ENCODE results near the gene ETV3. TPM values are rescaled to one million over a fixed set of nuclear protein-coding genes. Genes with fewer than 3 reads are reported as not detected.
"Not testable (repeated sequence)": the region's sequence is repeated elsewhere in the genome, so short reads cannot be mapped to it uniquely, and the experiment has no call there.

The ETV3 gene
- polyA plus RNA-seq, 2 donors = 9.3 to 9.4 TPM

- WGBS, 2 donors = 71 to 75% methylated on average over 3 of the region's 3 CpGs
These were observed 38.6 kb downstream of the ETV3 start, which contains the start of gene ETV3L for GRCh38 chr1:157099633-157100009. Gene ETV3L (minus strand): TSS chr1:157099808. CDS start chr1:157099523, 285 bp downstream.

GRCh38 chr1:157098987-157099632 lies 39.1 kb downstream of the ETV3 start:
- H3K27me3 ChIP-seq (ENCODE audit: control insufficient read depth in 1 of 2, insufficient read depth in 2 of 2, low read length in 2 of 2); H3K9me3 ChIP-seq (ENCODE audit: control insufficient read depth in 2 of 2, insufficient read depth in 1 of 2, low read depth in 1 of 2, low read length in 1 of 2); H3K36me3 ChIP-seq (ENCODE audit: control insufficient read depth in 2 of 2, insufficient read depth in 2 of 2, low read length in 1 of 2); H3K27ac ChIP-seq (ENCODE audit: low read depth in 2 of 2, low read length in 1 of 2); H3K4me1 ChIP-seq (ENCODE audit: control insufficient read depth in 2 of 2, insufficient read depth in 2 of 2, low read length in 1 of 2); H3K4me3 ChIP-seq (ENCODE audit: low read depth in 1 of 2, low read length in 2 of 2): not testable (repeated sequence)
- 84 to 86% methylated on average over 12 to 16 of the region's 17 CpGs for WGBS, 2 donors

More at GRCh38 chr1:157099633-157100009, 38.6 kb downstream of the ETV3 start, which contains the start of gene ETV3L:
- Histone ChIP-seq H3K27ac (ENCODE audit: low read depth in 2 of 2, low read length in 1 of 2) (no peak within 1 kb of the TSS), H3K9me3 (ENCODE audit: control insufficient read depth in 2 of 2, insufficient read depth in 1 of 2, low read depth in 1 of 2, low read length in 1 of 2) (no peaks in the 10 kb centered on the region), H3K27me3 (ENCODE audit: control insufficient read depth in 1 of 2, insufficient read depth in 2 of 2, low read length in 2 of 2) (no peaks in the 10 kb centered on the region), H3K36me3 (ENCODE audit: control insufficient read depth in 2 of 2, insufficient read depth in 2 of 2, low read length in 1 of 2) (no peaks in the 10 kb centered on the region), H3K4me1 (ENCODE audit: control insufficient read depth in 2 of 2, insufficient read depth in 2 of 2, low read length in 1 of 2) (peaks cover 0 to 2% of the 10 kb centered on the region in 2 donors), H3K4me3 (ENCODE audit: low read depth in 1 of 2, low read length in 2 of 2) (no peak within 1 kb of the TSS)

- Histone ChIP-seq H3K27ac (ENCODE audit: low read depth in 2 of 2, low read length in 1 of 2) (no peak overlapping the region), H3K27me3 (ENCODE audit: control insufficient read depth in 1 of 2, insufficient read depth in 2 of 2, low read length in 2 of 2) (no peaks in the 10 kb centered on the region), H3K9me3 (ENCODE audit: control insufficient read depth in 2 of 2, insufficient read depth in 1 of 2, low read depth in 1 of 2, low read length in 1 of 2) (no peaks in the 10 kb centered on the region), H3K36me3 (ENCODE audit: control insufficient read depth in 2 of 2, insufficient read depth in 2 of 2, low read length in 1 of 2) (no peaks in the 10 kb centered on the region), H3K4me3 (ENCODE audit: low read depth in 1 of 2, low read length in 2 of 2) (no peak overlapping the region), H3K4me1 (ENCODE audit: control insufficient read depth in 2 of 2, insufficient read depth in 2 of 2, low read length in 1 of 2) (peaks cover 0 to 2% of the 10 kb centered on the region in 2 donors)
- 88 to 90% methylated on average over 9 of the region's 9 CpGs for WGBS, 2 donors
These were observed 39.7 kb downstream of the ETV3 start for GRCh38 chr1:157098519-157098918.

- Histone ChIP-seq H3K27ac (ENCODE audit: low read depth in 2 of 2, low read length in 1 of 2) (no peak overlapping the region), H3K4me1 (ENCODE audit: control insufficient read depth in 2 of 2, insufficient read depth in 2 of 2, low read length in 1 of 2) (peaks cover 0 to 2% of the 10 kb centered on the region in 2 donors), H3K27me3 (ENCODE audit: control insufficient read depth in 1 of 2, insufficient read depth in 2 of 2, low read length in 2 of 2) (no peaks in the 10 kb centered on the region), H3K9me3 (ENCODE audit: control insufficient read depth in 2 of 2, insufficient read depth in 1 of 2, low read depth in 1 of 2, low read length in 1 of 2) (no peaks in the 10 kb centered on the region), H3K36me3 (ENCODE audit: control insufficient read depth in 2 of 2, insufficient read depth in 2 of 2, low read length in 1 of 2) (no peaks in the 10 kb centered on the region), H3K4me3 (ENCODE audit: low read depth in 1 of 2, low read length in 2 of 2) (no peak overlapping the region)
- 76 to 81% methylated on average over 6 of the region's 6 CpGs for WGBS, 2 donors
These were observed 40.5 kb downstream of the ETV3 start for GRCh38 chr1:157097692-157098091.

- WGBS, 2 donors = 85 to 87% methylated on average over 6 of the region's 6 CpGs
- Histone ChIP-seq H3K4me3 (ENCODE audit: low read depth in 1 of 2, low read length in 2 of 2) (no peak overlapping the region), H3K4me1 (ENCODE audit: control insufficient read depth in 2 of 2, insufficient read depth in 2 of 2, low read length in 1 of 2) (peaks cover 0 to 2% of the 10 kb centered on the region in 2 donors), H3K27ac (ENCODE audit: low read depth in 2 of 2, low read length in 1 of 2) (no peak overlapping the region), H3K9me3 (ENCODE audit: control insufficient read depth in 2 of 2, insufficient read depth in 1 of 2, low read depth in 1 of 2, low read length in 1 of 2) (no peaks in the 10 kb centered on the region), H3K27me3 (ENCODE audit: control insufficient read depth in 1 of 2, insufficient read depth in 2 of 2, low read length in 2 of 2) (no peaks in the 10 kb centered on the region), H3K36me3 (ENCODE audit: control insufficient read depth in 2 of 2, insufficient read depth in 2 of 2, low read length in 1 of 2) (no peaks in the 10 kb centered on the region)
These were observed 41.3 kb downstream of the ETV3 start for GRCh38 chr1:157096881-157097280.

GRCh38 chr1:157095551-157095950 lies 42.6 kb downstream of the ETV3 start:
- no peak overlapping the region for H3K27ac ChIP-seq (ENCODE audit: low read depth in 2 of 2, low read length in 1 of 2)
- no peak overlapping the region for H3K4me3 ChIP-seq (ENCODE audit: low read depth in 1 of 2, low read length in 2 of 2)
- 57 to 64% methylated on average over 2 of the region's 2 CpGs for WGBS, 2 donors
- no peaks in the 10 kb centered on the region for H3K36me3 ChIP-seq (ENCODE audit: control insufficient read depth in 2 of 2, insufficient read depth in 2 of 2, low read length in 1 of 2)
- no peaks in the 10 kb centered on the region for H3K27me3 ChIP-seq (ENCODE audit: control insufficient read depth in 1 of 2, insufficient read depth in 2 of 2, low read length in 2 of 2)
- H3K9me3 ChIP-seq (ENCODE audit: control insufficient read depth in 2 of 2, insufficient read depth in 1 of 2, low read depth in 1 of 2, low read length in 1 of 2) = no peaks in the 10 kb centered on the region
- H3K4me1 ChIP-seq (ENCODE audit: control insufficient read depth in 2 of 2, insufficient read depth in 2 of 2, low read length in 1 of 2) = peaks cover 0 to 2% of the 10 kb centered on the region in 2 donors

GRCh38 chr1:157095091-157095490 lies 43.1 kb downstream of the ETV3 start:
- H3K27me3 ChIP-seq (ENCODE audit: control insufficient read depth in 1 of 2, insufficient read depth in 2 of 2, low read length in 2 of 2) = no peaks in the 10 kb centered on the region
- WGBS, 2 donors = 40 to 42% methylated on average over 4 of the region's 4 CpGs
- no peak overlapping the region for H3K4me3 ChIP-seq (ENCODE audit: low read depth in 1 of 2, low read length in 2 of 2)
- no peaks in the 10 kb centered on the region for H3K9me3 ChIP-seq (ENCODE audit: control insufficient read depth in 2 of 2, insufficient read depth in 1 of 2, low read depth in 1 of 2, low read length in 1 of 2)
- no peak overlapping the region for H3K27ac ChIP-seq (ENCODE audit: low read depth in 2 of 2, low read length in 1 of 2)
- H3K4me1 ChIP-seq (ENCODE audit: control insufficient read depth in 2 of 2, insufficient read depth in 2 of 2, low read length in 1 of 2) = peaks cover 0 to 2% of the 10 kb centered on the region in 2 donors
- H3K36me3 ChIP-seq (ENCODE audit: control insufficient read depth in 2 of 2, insufficient read depth in 2 of 2, low read length in 1 of 2) = no peaks in the 10 kb centered on the region

- Histone ChIP-seq H3K9me3 (ENCODE audit: control insufficient read depth in 2 of 2, insufficient read depth in 1 of 2, low read depth in 1 of 2, low read length in 1 of 2) (no peaks in the 10 kb centered on the region), H3K4me3 (ENCODE audit: low read depth in 1 of 2, low read length in 2 of 2) (no peak overlapping the region), H3K36me3 (ENCODE audit: control insufficient read depth in 2 of 2, insufficient read depth in 2 of 2, low read length in 1 of 2) (no peaks in the 10 kb centered on the region), H3K27ac (ENCODE audit: low read depth in 2 of 2, low read length in 1 of 2) (no peak overlapping the region), H3K4me1 (ENCODE audit: control insufficient read depth in 2 of 2, insufficient read depth in 2 of 2, low read length in 1 of 2) (peaks cover 0 to 2% of the 10 kb centered on the region in 2 donors), H3K27me3 (ENCODE audit: control insufficient read depth in 1 of 2, insufficient read depth in 2 of 2, low read length in 2 of 2) (no peaks in the 10 kb centered on the region)
- 49 to 58% methylated on average over 8 of the region's 8 CpGs for WGBS, 2 donors
These were observed 45.4 kb downstream of the ETV3 start for GRCh38 chr1:157092831-157093230.

- Histone ChIP-seq H3K4me1 (ENCODE audit: control insufficient read depth in 2 of 2, insufficient read depth in 2 of 2, low read length in 1 of 2) (peaks cover 0 to 2% of the 10 kb centered on the region in 2 donors), H3K4me3 (ENCODE audit: low read depth in 1 of 2, low read length in 2 of 2) (no peak overlapping the region), H3K36me3 (ENCODE audit: control insufficient read depth in 2 of 2, insufficient read depth in 2 of 2, low read length in 1 of 2) (no peaks in the 10 kb centered on the region), H3K27me3 (ENCODE audit: control insufficient read depth in 1 of 2, insufficient read depth in 2 of 2, low read length in 2 of 2) (no peaks in the 10 kb centered on the region), H3K9me3 (ENCODE audit: control insufficient read depth in 2 of 2, insufficient read depth in 1 of 2, low read depth in 1 of 2, low read length in 1 of 2) (no peaks in the 10 kb centered on the region), H3K27ac (ENCODE audit: low read depth in 2 of 2, low read length in 1 of 2) (no peak overlapping the region)
- WGBS, 2 donors = 75 to 77% methylated on average over 4 of the region's 4 CpGs
These were observed 46.4 kb downstream of the ETV3 start for GRCh38 chr1:157091668-157092273.

GRCh38 chr1:157091186-157091585 lies 47.0 kb downstream of the ETV3 start:
- Histone ChIP-seq H3K36me3 (ENCODE audit: control insufficient read depth in 2 of 2, insufficient read depth in 2 of 2, low read length in 1 of 2) (no peaks in the 10 kb centered on the region), H3K27me3 (ENCODE audit: control insufficient read depth in 1 of 2, insufficient read depth in 2 of 2, low read length in 2 of 2) (no peaks in the 10 kb centered on the region)
- WGBS, 2 donors = 89 to 92% methylated on average over 4 of the region's 4 CpGs

More at GRCh38 chr1:157091186-157091585, 47.0 kb downstream of the ETV3 start:
- Histone ChIP-seq H3K4me1 (ENCODE audit: control insufficient read depth in 2 of 2, insufficient read depth in 2 of 2, low read length in 1 of 2) (peaks cover 0 to 2% of the 10 kb centered on the region in 2 donors), H3K4me3 (ENCODE audit: low read depth in 1 of 2, low read length in 2 of 2) (no peak overlapping the region), H3K9me3 (ENCODE audit: control insufficient read depth in 2 of 2, insufficient read depth in 1 of 2, low read depth in 1 of 2, low read length in 1 of 2) (no peaks in the 10 kb centered on the region), H3K27ac (ENCODE audit: low read depth in 2 of 2, low read length in 1 of 2) (no peak overlapping the region)
